Measurements from ENCODE around the gene MLLT11.

MLLT11 gene

GRCh38 chr1:151060007-151060656, at the start of gene MLLT11:
MLLT11 (plus strand) TSS chr1:151060397; CDS start chr1:151067225, 6,828 bp downstream.
- H3K4me3 ChIP-seq (ENCODE audit: low read depth, low read length), result peak within 1 kb of the TSS; percentile 96
- no peak for TF ChIP-seq CTCF (IDR thresholded peaks at IDR 0.05; ENCODE audit: borderline replicate concordance, insufficient read depth, low read depth, low read length)

- TF ChIP-seq CTCF (IDR thresholded peaks at IDR 0.05; ENCODE audit: borderline replicate concordance, insufficient read depth, low read depth, low read length), result no peak
- H3K4me3 ChIP-seq (ENCODE audit: low read depth, low read length), result no peak overlapping the region
Observed at GRCh38 chr1:151011154-151011850, 48.9 kb upstream of the MLLT11 start.

GRCh38 chr1:151012684-151013471, 47.3 kb upstream of the MLLT11 start:
- no peak for TF ChIP-seq CTCF (IDR thresholded peaks at IDR 0.05; ENCODE audit: borderline replicate concordance, insufficient read depth, low read depth, low read length)
- no peak overlapping the region for H3K4me3 ChIP-seq (ENCODE audit: low read depth, low read length)

- H3K4me3 ChIP-seq (ENCODE audit: low read depth, low read length), result no peak overlapping the region
- no peak for TF ChIP-seq CTCF (IDR thresholded peaks at IDR 0.05; ENCODE audit: borderline replicate concordance, insufficient read depth, low read depth, low read length)
Observed at GRCh38 chr1:151013518-151013917, 46.7 kb upstream of the MLLT11 start.

GRCh38 chr1:151024540-151025146, 35.6 kb upstream of the MLLT11 start:
- peak; percentile 85 for TF ChIP-seq CTCF (IDR thresholded peaks at IDR 0.05; ENCODE audit: borderline replicate concordance, insufficient read depth, low read depth, low read length)
- H3K4me3 ChIP-seq (ENCODE audit: low read depth, low read length), result no peak overlapping the region

GRCh38 chr1:151026460-151026859, 33.7 kb upstream of the MLLT11 start:
- no peak for TF ChIP-seq CTCF (IDR thresholded peaks at IDR 0.05; ENCODE audit: borderline replicate concordance, insufficient read depth, low read depth, low read length)
- H3K4me3 ChIP-seq (ENCODE audit: low read depth, low read length), result no peak overlapping the region
